ENCODE measurements around the gene TBCE. TPM values are rescaled to one million over a fixed set of nuclear protein-coding genes. Genes with fewer than 3 reads are reported as not detected.

Gene TBCE
- total and polyA plus RNA-seq, 9 of the 15 experiments (the other 6 are each of a cell fraction or from before 2014, with no cell fraction given): 52.6 to 92.1 (median 82.1) TPM

DNA sequence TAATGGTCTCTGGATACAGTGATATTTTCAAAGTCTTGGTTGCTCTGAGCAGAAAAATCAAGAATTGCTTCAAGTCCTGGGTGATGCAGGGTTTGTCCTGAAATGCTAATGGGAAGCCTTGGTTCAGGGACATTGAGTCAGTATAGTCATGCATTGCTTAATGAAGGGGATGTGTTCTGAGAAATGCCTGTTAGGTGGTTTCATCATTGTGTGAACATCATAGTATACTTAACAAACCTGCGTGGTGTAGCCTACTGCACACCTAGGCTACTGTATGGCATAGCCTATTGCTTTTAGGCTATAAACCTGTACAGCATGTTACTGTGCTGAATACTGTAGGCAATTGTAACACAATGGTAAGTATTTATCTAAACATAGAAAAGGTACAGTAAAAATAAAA lies 36.4 kb downstream of the TBCE start:
- CTCF ChIA-PET (ENCODE audit: low intra/inter-chr PET ratio): no interaction called here
- FAIRE-seq (no peak), ATAC-seq (no peak), DNase-seq (ENCODE audit: extremely low read depth in 1 of 4, low spot score in 3 of 4) (no peak)
- TF ChIP-seq ZNF408 (CRISPR knock-in tag; IDR thresholded peaks at IDR 0.05; ENCODE audit: low read depth) (no peak), MCM2 (IDR thresholded peaks at IDR 0.05; ENCODE audit: low read depth) (no peak), ZNF316 (IDR thresholded peaks at IDR 0.05) (no peak)
- Histone ChIP-seq H3K79me2 (ENCODE audit: control insufficient read depth, insufficient read depth, low read length) (peaks cover 41% of the 10 kb centered on the region), H4K20me1 (replicated peaks; ENCODE audit: control insufficient read depth, insufficient read depth, low read length) (no peaks in the 10 kb centered on the region), H3K4me1 (replicated peaks in 1 of 2; ENCODE audit: control insufficient read depth in 2 of 2, insufficient read depth in 2 of 2, low read length in 2 of 2) (peaks cover 6 to 10% of the 10 kb centered on the region in 2 experiments; a peak in 4 of 5 replicates), H3K4me2 (ENCODE audit: insufficient read depth, low read length) (no peak overlapping the region), H3K36me3 (ENCODE audit: control insufficient read depth, insufficient read depth, low read length) (peaks cover 20% of the 10 kb centered on the region; the same call in 2 of the 3 replicates), H3K9me1 (ENCODE audit: control insufficient read depth, insufficient read depth, low read length) (no peaks in the 10 kb centered on the region), H3K27me3 (ENCODE audit: control insufficient read depth in 2 of 2, insufficient read depth in 2 of 2, low read length in 2 of 2) (no peaks in the 10 kb centered on the region), H3K4me3 (no peak overlapping the region), H3K27ac (ENCODE audit: extremely low read depth, low read depth, low read length) (no peak overlapping the region), H2AFZ (ENCODE audit: low read depth, low read length) (no peak overlapping the region), H3K9ac (ENCODE audit: insufficient read depth in 1 of 2, low read depth in 2 of 2, low read length in 2 of 2) (no peak overlapping the region), H3K9me3 (replicated peaks; ENCODE audit: control insufficient read depth, insufficient read depth, low read depth, low read length) (no peaks in the 10 kb centered on the region)
- 97% methylated on average over 1 of the region's 1 CpG for WGBS (ENCODE audit: insufficient coverage, low coverage, missing lambda C conversion rate)
- POLR2A ChIA-PET: interaction anchor here (0.6 kb wide), 1 partner anchor 944 kb away, joined by 3 read pairs; no protein-coding TSS in a partner anchor
- in situ Hi-C loops (cut with MboI): no loop called here
- BruUV-seq (replicated peaks): no TSS peak
- intact Hi-C loops (cut with micrococcal nuclease): no loop called here

DNA sequence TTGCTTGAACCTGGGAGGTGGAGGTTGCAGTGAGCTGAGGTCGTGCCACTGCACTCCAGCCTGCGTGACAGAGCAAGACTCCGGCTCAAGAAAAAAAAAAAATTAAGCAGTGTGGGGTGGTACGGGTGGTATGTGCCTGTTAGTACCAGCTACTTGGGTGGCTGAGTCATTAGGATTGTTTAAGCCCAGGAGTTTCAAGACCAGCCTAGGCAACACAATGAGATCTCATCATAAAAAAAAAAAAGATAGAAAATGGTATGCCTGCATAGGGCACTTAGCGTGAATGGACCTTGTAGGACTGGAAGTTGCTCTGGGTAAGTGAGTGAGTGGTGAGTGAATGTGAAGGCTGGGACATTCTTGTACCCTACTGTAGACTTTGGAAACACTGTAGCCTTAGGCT lies 37.0 kb downstream of the TBCE start:
- intact Hi-C loops (cut with micrococcal nuclease): no loop called here
- ChIA-PET POLR2A (interaction anchor here (0.6 kb wide), 1 partner anchor 299 kb away, joined by 4 read pairs; no protein-coding TSS in a partner anchor), CTCF (ENCODE audit: low intra/inter-chr PET ratio) (no interaction called here)
- DNase-seq (ENCODE audit: extremely low read depth in 1 of 4, low spot score in 3 of 4): no peak
- H3K27ac ChIP-seq (ENCODE audit: extremely low read depth, low read depth, low read length): no peak overlapping the region
- BruUV-seq (replicated peaks): no TSS peak
- ATAC-seq: no peak
- no peak for FAIRE-seq
- no peaks in the 10 kb centered on the region for H3K9me3 ChIP-seq (replicated peaks; ENCODE audit: control insufficient read depth, insufficient read depth, low read depth, low read length)
- H2AFZ ChIP-seq (ENCODE audit: low read depth, low read length): no peak overlapping the region
- H3K79me2 ChIP-seq (ENCODE audit: control insufficient read depth, insufficient read depth, low read length): peaks cover 41% of the 10 kb centered on the region
- no peaks in the 10 kb centered on the region for H3K27me3 ChIP-seq (ENCODE audit: control insufficient read depth in 2 of 2, insufficient read depth in 2 of 2, low read length in 2 of 2)
- H3K9ac ChIP-seq (ENCODE audit: insufficient read depth in 1 of 2, low read depth in 2 of 2, low read length in 2 of 2): no peak overlapping the region
- no peak overlapping the region for H3K4me2 ChIP-seq (ENCODE audit: insufficient read depth, low read length)
- H3K36me3 ChIP-seq (ENCODE audit: control insufficient read depth, insufficient read depth, low read length): peaks cover 20% of the 10 kb centered on the region; the same call in 2 of the 3 replicates
- no peak overlapping the region for H3K4me3 ChIP-seq
- no peaks in the 10 kb centered on the region; the same call in 1 of the 2 replicates for H4K20me1 ChIP-seq (replicated peaks; ENCODE audit: control insufficient read depth, insufficient read depth, low read length)
- no peaks in the 10 kb centered on the region for H3K9me1 ChIP-seq (ENCODE audit: control insufficient read depth, insufficient read depth, low read length)
- in situ Hi-C loops (cut with MboI): no loop called here
- WGBS (ENCODE audit: insufficient coverage, low coverage, missing lambda C conversion rate): 93% methylated on average over 4 of the region's 5 CpGs
- H3K4me1 ChIP-seq (replicated peaks in 1 of 2; ENCODE audit: control insufficient read depth in 2 of 2, insufficient read depth in 2 of 2, low read length in 2 of 2): peaks cover 7 to 11% of the 10 kb centered on the region in 2 experiments; a peak in 4 of 5 replicates
- no peak for TF ChIP-seq XRCC4 (IDR thresholded peaks at IDR 0.05; ENCODE audit: extremely low read depth, insufficient read depth, insufficient read length)
- no peak for TF ChIP-seq PBX2 (CRISPR knock-in tag; IDR thresholded peaks at IDR 0.05; ENCODE audit: low read depth)
- no peak for TF ChIP-seq PBX2 (tag; conservative IDR thresholded peaks at IDR 0.05; ENCODE audit: low read depth)
- TF ChIP-seq CAMTA2 (CRISPR knock-in tag; conservative IDR thresholded peaks at IDR 0.05): no peak
- TF ChIP-seq ZFPM2 (CRISPR knock-in tag; IDR thresholded peaks at IDR 0.05): no peak
- no peak for TF ChIP-seq ID3 (CRISPR knock-in tag; IDR thresholded peaks at IDR 0.05)
- no peak for TF ChIP-seq ID3 (tag; IDR thresholded peaks at IDR 0.05)
- TF ChIP-seq NR3C1 (CRISPR knock-in tag; IDR thresholded peaks at IDR 0.05): no peak
- no peak for TF ChIP-seq HNRNPLL (IDR thresholded peaks at IDR 0.05; ENCODE audit: low read depth, low read length, poor library complexity, severe bottlenecking)
- TF ChIP-seq ZNF175 (CRISPR knock-in tag; IDR thresholded peaks at IDR 0.05; ENCODE audit: low read depth): no peak
